ENCODE measurements around the gene MLC1.
"Not testable (repeated sequence)": the region's sequence is repeated elsewhere in the genome, so short reads cannot be mapped to it uniquely, and the experiment has no call there.

Gene MLC1

GRCh38 chr22:50102946-50103345 is 17.7 kb upstream of the MLC1 start:
- no peak for DNase-seq (ENCODE audit: low read depth in 2 of 2)

- no peak for DNase-seq (ENCODE audit: low read depth in 2 of 2)
These were observed 16.8 kb upstream of the MLC1 start for GRCh38 chr22:50101870-50102565.

GRCh38 chr22:50098052-50098451 is 12.8 kb upstream of the MLC1 start:
- DNase-seq (ENCODE audit: low read depth in 2 of 2): no peak

- DNase-seq (ENCODE audit: low read depth in 2 of 2): no peak
These were observed 7.1 kb upstream of the MLC1 start for GRCh38 chr22:50092342-50092741.

- DNase-seq (ENCODE audit: low read depth in 2 of 2): no peak
These were observed 6.0 kb upstream of the MLC1 start for GRCh38 chr22:50091092-50091768.

- DNase-seq (ENCODE audit: low read depth in 2 of 2): no peak
These were observed 5.1 kb upstream of the MLC1 start for GRCh38 chr22:50090412-50090714.

- no peak for DNase-seq (ENCODE audit: low read depth in 2 of 2)
These were observed 4.6 kb upstream of the MLC1 start, which contains the start of gene MOV10L1 for GRCh38 chr22:50089682-50090411. TSS of gene MOV10L1 (plus strand) at chr22:50090006. CDS start at chr22:50090089, 83 bp downstream.

GRCh38 chr22:50089231-50089630 is 4.0 kb upstream of the MLC1 start:
- DNase-seq (ENCODE audit: low read depth in 2 of 2): no peak

- no peak for DNase-seq (ENCODE audit: low read depth in 2 of 2)
These were observed 2.9 kb upstream of the MLC1 start for GRCh38 chr22:50088096-50088495.

- no peak for DNase-seq (ENCODE audit: low read depth in 2 of 2)
These were observed 2.4 kb upstream of the MLC1 start for GRCh38 chr22:50087646-50088045.

- DNase-seq (ENCODE audit: low read depth in 2 of 2): not testable (repeated sequence)
These were observed 1.7 kb upstream of the MLC1 start for GRCh38 chr22:50086975-50087374.

GRCh38 chr22:50086526-50086925 is 1.3 kb upstream of the MLC1 start:
- no peak for DNase-seq (ENCODE audit: low read depth in 2 of 2)

GRCh38 chr22:50084614-50085021 is 608 bp downstream of the MLC1 start:
- no peak for DNase-seq (ENCODE audit: low read depth in 2 of 2)

GRCh38 chr22:50084080-50084477 is 1.1 kb downstream of the MLC1 start:
- no peak for DNase-seq (ENCODE audit: low read depth in 2 of 2)

GRCh38 chr22:50083462-50084079 is 1.7 kb downstream of the MLC1 start:
- no peak for DNase-seq (ENCODE audit: low read depth in 2 of 2)

GRCh38 chr22:50082961-50083461 is 2.2 kb downstream of the MLC1 start:
- no peak for DNase-seq (ENCODE audit: low read depth in 2 of 2)

- no peak for DNase-seq (ENCODE audit: low read depth in 2 of 2)
These were observed 3.0 kb downstream of the MLC1 start for GRCh38 chr22:50082197-50082715.

- DNase-seq (ENCODE audit: low read depth in 2 of 2): no peak
These were observed 3.6 kb downstream of the MLC1 start for GRCh38 chr22:50081426-50082196.

GRCh38 chr22:50080077-50080465 is 5.2 kb downstream of the MLC1 start:
- DNase-seq (ENCODE audit: low read depth in 2 of 2): no peak

- DNase-seq (ENCODE audit: low read depth in 2 of 2): no peak
These were observed 6.5 kb downstream of the MLC1 start for GRCh38 chr22:50078761-50079160.

- DNase-seq (ENCODE audit: low read depth in 2 of 2): no peak
These were observed 7.0 kb downstream of the MLC1 start for GRCh38 chr22:50078246-50078645.

Measured in activated CD8-positive, alpha-beta memory T cell treated with anti-CD3 and anti-CD28 coated beads for 4 hours (primary cell).